Gastrocnemius medialis (tissue), 4 donors: ENCODE results near the gene CDK5R1. TPM values are rescaled to one million over a fixed set of nuclear protein-coding genes. Genes with fewer than 3 reads are reported as not detected.

ENCODE experiments used
- ATAC-seq, 2 donors: fragments of 150-250 bp; one replicate each; pipeline ENCODE4 v1.9.1; 2016
- DNase-seq, 2 donors: peaks; one replicate each; pipeline ENCODE4 v3.0.0-alpha.2; 2019
- H3K27ac ChIP-seq, 4 donors: fragments of 200-600 bp; sonication (generic); 1 replicate in 1 of 4; 2 replicates in 3 of 4; pipeline ENCODE4 v1.5.1; 2016 to 2018; ENCODE audit warnings: mild to moderate bottlenecking in 2 of 4, moderate library complexity in 1 of 4
- H3K27me3 ChIP-seq, 3 donors: fragments of 200-600 bp; sonication (generic) in 2 of 3; 1 replicate in 1 of 3; 2 replicates in 2 of 3; pipeline versions ENCODE4 v1.5.1 to v1.6.0; 2016 to 2019; ENCODE audit warnings: mild to moderate bottlenecking in 1 of 3, moderate library complexity in 1 of 3
- H3K36me3 ChIP-seq, 2 donors: fragments of 200-600 bp; sonication (generic) in 1 of 2; one replicate each; pipeline ENCODE4 v1.5.1; 2017 to 2018
- H3K4me1 ChIP-seq, 2 donors: fragments of 200-600 bp; sonication (generic) in 1 of 2; one replicate each; pipeline ENCODE4 v1.5.1; 2016 to 2017; ENCODE audit warnings: mild to moderate bottlenecking in 2 of 2
- H3K4me3 ChIP-seq, 4 donors: fragments of 200-600 bp; sonication (generic) in 3 of 4; 1 replicate in 1 of 4; 2 replicates in 3 of 4; pipeline ENCODE4 v1.5.1; 2016 to 2019; ENCODE audit warnings: mild to moderate bottlenecking in 2 of 4
- H3K9me3 ChIP-seq, 3 donors: fragments of 200-600 bp; sonication (generic) in 2 of 3; 1 replicate in 1 of 3; 2 replicates in 2 of 3; pipeline ENCODE4 v1.5.1; 2016 to 2019
- POLR2A ChIP-seq, 2 donors: fragments of 450-650 bp; IDR thresholded peaks; one replicate each; pipeline ENCODE4 v1.6.1; 2017; ENCODE audit warnings: antibody characterized with exemption in 2 of 2, mild to moderate bottlenecking in 2 of 2, moderate library complexity in 2 of 2
- in situ Hi-C, 4 donors: fragments of 200-750 bp; cut with MboI; loops; one replicate each; pipeline versions ENCODE4 v1.15.0 to v1.8.0; 2017; ENCODE audit warnings: low sequenced_read_pairs in 4 of 4
- intact Hi-C: fragments of 100-400 bp; cut with DNase I; formaldehyde crosslinking; loops from one replicate; pipeline ENCODE4 v1.15.1; 2023; ENCODE audit warnings: low total_unique reads
- total RNA-seq, 4 donors: library from RNA; depleted of rRNA; stranded (reverse); fragments of >200 nt; gene quantifications; one replicate each; pipeline versions ENCODE4 v1.1.0 to v1.2.3, GENCODE V29; 2016
- TF ChIP-seq, protein P1 (sequence below), 5 experiments: fragments of 450-650 bp in 3 of 5; fragments of 200-600 bp in 2 of 5; sonication (generic) in 2 of 5; IDR thresholded peaks in 4 of 5; conservative IDR thresholded peaks in 1 of 5; 1 replicate in 4 of 5; 2 replicates in 1 of 5; pipeline ENCODE4 v1.5.1; 2016 to 2019; ENCODE audit warnings: antibody characterized with exemption in 5 of 5, mild to moderate bottlenecking in 3 of 5, moderate library complexity in 3 of 5

Gene CDK5R1
- total RNA-seq, 4 donors from 2014 or later = 0.15 to 2.2 (median 1.5) TPM

DNA sequence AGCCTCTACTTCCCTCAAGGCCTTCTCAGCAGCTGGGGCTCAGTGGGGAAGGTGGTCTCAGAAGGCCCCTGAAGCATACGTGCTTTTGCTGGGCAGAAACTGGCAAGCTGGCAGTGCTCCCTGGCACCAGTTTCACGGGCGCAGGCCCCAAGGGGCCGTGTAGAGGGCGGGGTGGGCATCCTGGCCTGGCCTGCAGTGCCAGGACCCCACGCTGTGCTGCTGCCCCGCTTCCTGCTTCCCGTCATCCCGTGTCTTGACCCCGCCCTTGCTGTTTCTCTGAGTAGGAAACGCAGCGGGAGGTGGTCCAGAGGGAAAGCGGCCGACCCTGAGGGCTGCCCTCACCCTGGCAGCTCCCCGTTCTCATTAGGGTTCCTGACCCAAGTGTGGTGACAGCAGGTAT, 6.8 kb downstream of the CDK5R1 start:
- no peak overlapping the region for H3K4me3 ChIP-seq
- H3K4me1 ChIP-seq = peaks cover 31 to 35% of the 10 kb centered on the region in 2 donors
- in situ Hi-C loops = loop anchor here in 1 of 4 donors (25.0 kb wide), 1 partner anchor 394 kb away; the partner anchor contains the start of gene MYO1D
- H3K36me3 ChIP-seq = no peaks in the 10 kb centered on the region
- DNase-seq (no peak), ATAC-seq (no peak)
- intact Hi-C loops = no loop called here
- no peaks in the 10 kb centered on the region for H3K27me3 ChIP-seq
- no peak for TF ChIP-seq POLR2A (IDR thresholded peaks at IDR 0.05)
- TF ChIP-seq, protein P1, sequence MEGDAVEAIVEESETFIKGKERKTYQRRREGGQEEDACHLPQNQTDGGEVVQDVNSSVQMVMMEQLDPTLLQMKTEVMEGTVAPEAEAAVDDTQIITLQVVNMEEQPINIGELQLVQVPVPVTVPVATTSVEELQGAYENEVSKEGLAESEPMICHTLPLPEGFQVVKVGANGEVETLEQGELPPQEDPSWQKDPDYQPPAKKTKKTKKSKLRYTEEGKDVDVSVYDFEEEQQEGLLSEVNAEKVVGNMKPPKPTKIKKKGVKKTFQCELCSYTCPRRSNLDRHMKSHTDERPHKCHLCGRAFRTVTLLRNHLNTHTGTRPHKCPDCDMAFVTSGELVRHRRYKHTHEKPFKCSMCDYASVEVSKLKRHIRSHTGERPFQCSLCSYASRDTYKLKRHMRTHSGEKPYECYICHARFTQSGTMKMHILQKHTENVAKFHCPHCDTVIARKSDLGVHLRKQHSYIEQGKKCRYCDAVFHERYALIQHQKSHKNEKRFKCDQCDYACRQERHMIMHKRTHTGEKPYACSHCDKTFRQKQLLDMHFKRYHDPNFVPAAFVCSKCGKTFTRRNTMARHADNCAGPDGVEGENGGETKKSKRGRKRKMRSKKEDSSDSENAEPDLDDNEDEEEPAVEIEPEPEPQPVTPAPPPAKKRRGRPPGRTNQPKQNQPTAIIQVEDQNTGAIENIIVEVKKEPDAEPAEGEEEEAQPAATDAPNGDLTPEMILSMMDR (IDR thresholded peaks at IDR 0.05 in 4 of 5, conservative IDR thresholded peaks at IDR 0.05 in 1 of 5) = no peak
- H3K9me3 ChIP-seq = no peaks in the 10 kb centered on the region
- H3K27ac ChIP-seq = no peak overlapping the region

DNA sequence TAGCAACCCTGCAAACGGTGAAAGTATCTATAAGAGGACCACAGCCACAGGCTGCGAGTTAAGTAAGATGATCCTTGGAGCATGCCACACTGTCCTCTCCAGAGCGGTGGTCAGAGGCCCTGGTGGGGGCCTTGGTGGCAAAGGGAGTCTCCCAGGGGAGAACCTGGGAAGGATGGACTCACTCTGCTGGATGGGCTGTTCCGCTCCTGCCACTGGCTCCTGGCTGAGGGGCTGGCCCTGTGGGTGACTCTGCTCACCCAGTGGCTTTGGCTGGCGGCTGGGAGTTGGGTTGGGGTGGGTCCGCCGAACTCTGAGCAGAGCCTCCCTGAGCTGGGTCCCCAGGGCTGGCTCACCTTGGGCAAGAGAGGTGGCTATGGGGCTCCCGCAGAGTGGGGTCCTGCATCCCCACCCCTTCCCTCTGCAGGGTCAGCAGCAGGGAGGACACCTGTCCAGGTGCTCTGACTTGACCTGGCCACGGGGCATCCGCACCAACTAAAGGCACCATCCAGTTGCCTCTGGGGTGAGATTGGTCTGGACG, 7.3 kb downstream of the CDK5R1 start:
- TF ChIP-seq, protein P1 (IDR thresholded peaks at IDR 0.05 in 4 of 5, conservative IDR thresholded peaks at IDR 0.05 in 1 of 5) = no peak
- no peak for TF ChIP-seq POLR2A (IDR thresholded peaks at IDR 0.05)
- no peak for DNase-seq
- intact Hi-C loops = no loop called here
- H3K4me3 ChIP-seq = no peak overlapping the region
- in situ Hi-C loops = loop anchor here in 1 of 4 donors (25.0 kb wide), 1 partner anchor 393 kb away; the partner anchor contains the start of gene MYO1D
- no peak overlapping the region for H3K27ac ChIP-seq
- H3K9me3 ChIP-seq = no peaks in the 10 kb centered on the region
- ATAC-seq = no peak
- peaks cover 31 to 35% of the 10 kb centered on the region in 2 donors for H3K4me1 ChIP-seq
- no peaks in the 10 kb centered on the region for H3K36me3 ChIP-seq
- no peaks in the 10 kb centered on the region for H3K27me3 ChIP-seq

DNA sequence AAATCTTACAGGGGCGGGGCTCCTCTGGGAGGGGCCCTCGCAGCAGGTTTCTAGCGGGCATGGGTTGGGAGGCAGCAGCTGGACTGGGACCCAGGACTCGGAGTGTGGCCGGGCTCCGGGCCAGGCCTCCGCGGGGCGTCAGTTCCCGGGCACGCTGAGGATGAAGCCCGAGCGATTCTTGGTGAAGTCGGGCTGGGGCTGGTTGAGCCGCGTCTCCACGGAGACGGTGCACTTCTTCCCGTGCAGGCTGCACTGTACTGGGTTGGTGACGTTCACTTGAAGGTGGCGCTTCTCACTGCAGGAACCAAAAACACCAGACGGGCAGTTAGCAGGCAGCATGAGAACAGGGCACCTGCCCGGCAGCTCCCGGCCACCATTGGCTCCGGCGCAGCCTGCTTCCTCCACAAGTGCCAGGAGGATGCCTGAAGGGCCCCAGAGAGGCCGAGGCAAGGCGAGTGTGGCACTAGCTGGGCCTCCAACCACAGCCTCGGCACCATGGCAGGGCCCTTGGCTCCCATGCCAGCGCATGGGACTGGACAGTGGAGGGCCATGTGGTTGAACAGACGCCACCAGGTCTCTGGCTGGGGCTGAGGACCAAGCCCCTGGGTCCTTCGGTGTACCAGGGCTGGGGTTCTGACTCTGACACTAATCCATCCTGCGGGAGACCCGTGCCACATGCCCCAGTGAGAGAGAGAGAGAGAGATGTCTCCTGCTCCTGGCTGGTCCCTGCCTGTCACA, 8.0 kb downstream of the CDK5R1 start:
- Histone ChIP-seq H3K4me1 (peaks cover 31 to 35% of the 10 kb centered on the region in 2 donors), H3K4me3 (peak overlapping the region in 3 of 4 donors; percentile 35 to 55 (median 41)), H3K27me3 (no peaks in the 10 kb centered on the region), H3K36me3 (no peaks in the 10 kb centered on the region), H3K27ac (peak overlapping the region; percentile 80 to 91 (median 87)), H3K9me3 (no peaks in the 10 kb centered on the region)
- TF ChIP-seq POLR2A (IDR thresholded peaks at IDR 0.05) = no peak
- TF ChIP-seq, protein P1 (IDR thresholded peaks at IDR 0.05 in 4 of 5, conservative IDR thresholded peaks at IDR 0.05 in 1 of 5) = no peak
- ATAC-seq = no peak
- intact Hi-C loops (loop anchor here (5.0 kb wide), 1 partner anchor 383 kb away; the partner anchor contains the start of gene MYO1D), in situ Hi-C loops (loop anchor here in 1 of 4 donors (25.0 kb wide), 1 partner anchor 393 kb away; the partner anchor contains the start of gene MYO1D)
- no peak for DNase-seq

DNA sequence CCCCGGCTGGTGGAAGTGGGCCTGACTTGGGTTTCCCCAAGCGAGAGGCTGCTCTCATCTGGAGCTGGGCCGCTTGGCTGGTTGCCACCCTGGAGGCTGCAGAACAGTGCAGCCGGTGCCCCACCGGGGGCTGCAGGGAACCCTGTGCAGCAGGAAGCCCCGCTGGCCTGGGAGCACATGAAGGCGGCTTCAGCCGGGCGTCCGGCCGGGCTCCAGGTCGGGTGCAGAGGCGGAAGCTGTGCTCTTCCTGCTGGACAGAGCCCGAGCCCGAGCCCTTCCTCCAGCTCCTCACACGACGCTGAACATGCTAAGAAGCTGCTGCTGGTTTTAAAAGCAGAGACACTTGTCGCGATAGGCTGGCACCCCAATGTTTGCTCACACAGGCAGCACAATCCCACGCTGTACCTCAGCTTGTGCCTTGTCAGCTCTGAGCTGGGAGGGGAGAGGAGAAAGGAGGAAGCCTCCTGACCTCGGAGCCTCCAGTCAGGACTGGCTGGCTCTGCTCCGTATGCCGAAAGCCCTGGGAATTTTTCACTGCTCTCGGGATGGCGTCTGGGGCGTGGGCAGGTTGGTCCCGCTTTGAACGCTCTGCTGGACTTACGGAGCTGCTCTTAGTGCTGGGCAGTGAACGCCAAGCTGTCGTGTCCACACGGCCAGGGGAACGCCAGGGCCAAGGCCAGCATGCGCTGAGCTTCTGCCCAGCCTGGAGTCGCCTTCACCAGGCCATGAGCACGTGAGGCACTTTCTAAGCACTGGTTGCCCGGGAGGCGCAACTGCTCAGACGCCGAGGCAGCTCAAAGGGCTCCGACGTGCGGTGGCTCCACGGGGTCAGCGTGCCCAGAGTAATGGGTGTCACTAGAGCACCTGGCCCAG, 8.8 kb downstream of the CDK5R1 start:
- in situ Hi-C loops (loop anchor here in 1 of 4 donors (25.0 kb wide), 1 partner anchor 392 kb away; the partner anchor contains the start of gene MYO1D), intact Hi-C loops (loop anchor here (2.0 to 5.0 kb wide), 4 partner anchors 21 to 382 kb away; partner anchors contain the start of genes MYO1D and PSMD11)
- peaks cover 31 to 35% of the 10 kb centered on the region in 2 donors for H3K4me1 ChIP-seq
- TF ChIP-seq POLR2A (IDR thresholded peaks at IDR 0.05) = no peak
- TF ChIP-seq, protein P1 (IDR thresholded peaks at IDR 0.05 in 4 of 5, conservative IDR thresholded peaks at IDR 0.05 in 1 of 5) = no peak
- ATAC-seq = peak; percentile 67 to 70
- peak overlapping the region; percentile 32 to 55 (median 38) for H3K4me3 ChIP-seq
- peak; percentile 85 to 87 for DNase-seq
- H3K27ac ChIP-seq = peak overlapping the region; percentile 80 to 91 (median 87)
- H3K9me3 ChIP-seq = no peaks in the 10 kb centered on the region
- H3K36me3 ChIP-seq = no peaks in the 10 kb centered on the region
- no peaks in the 10 kb centered on the region for H3K27me3 ChIP-seq
